Chondrocyte (in vitro differentiated cells): ENCODE results near the gene MOCS1. TPM values are rescaled to one million over a fixed set of nuclear protein-coding genes. Genes with fewer than 3 reads are reported as not detected.
A peak's percentile ranks its signal among the peaks of the same experiment; 100 is the strongest.

Source experiments
- DNase-seq: peaks from one replicate; pipeline ENCODE4 v3.0.0; 2021; ENCODE audit warnings: mixed read lengths, low spot score
- H3K27ac Mint-ChIP-seq: one replicate; pipeline ENCODE4 v1.8.0; 2021; ENCODE audit warnings: mild to moderate bottlenecking, moderate library complexity, mixed read lengths; ENCODE audit not compliant: unreplicated experiment
- H3K27me3 Mint-ChIP-seq: 2 replicates; pipeline ENCODE4 v1.8.0; 2021; ENCODE audit warnings: low read depth, mixed read lengths
- H3K36me3 Mint-ChIP-seq: 2 replicates; pipeline ENCODE4 v1.8.0; 2021; ENCODE audit warnings: low read depth, mixed read lengths
- H3K4me1 Mint-ChIP-seq: 2 replicates; pipeline ENCODE4 v1.8.0; 2021; ENCODE audit warnings: low read depth, mild to moderate bottlenecking, mixed read lengths
- H3K4me3 Mint-ChIP-seq: one replicate; pipeline ENCODE4 v1.8.0; 2021; ENCODE audit warnings: mild to moderate bottlenecking, moderate library complexity, mixed read lengths; ENCODE audit not compliant: unreplicated experiment
- H3K9me3 Mint-ChIP-seq: 2 replicates; pipeline ENCODE4 v1.8.0; 2021; ENCODE audit warnings: low read depth, mixed read lengths
- CTCF ChIP-seq: fragments of 200-600 bp; sonication (generic); IDR thresholded peaks from 2 replicates; pipeline ENCODE4 v1.5.0; 2021; ENCODE audit warnings: antibody characterized with exemption, mild to moderate bottlenecking, moderate library complexity
- total RNA-seq: library from RNA; stranded (reverse); gene quantifications from 3 replicates; pipeline ENCODE4 v1.2.1, GENCODE V29; 2021

MOCS1 gene
- total RNA-seq, 1 donor from 2014 or later, result 35.2 TPM

GRCh38 chr6:39964530-39964929 lies 30.3 kb upstream of the MOCS1 start:
- Mint-ChIP-seq H3K4me3 (no peak overlapping the region), H3K36me3 (peaks cover 2% of the 10 kb centered on the region), H3K4me1 (peaks cover 42% of the 10 kb centered on the region), H3K27me3 (no peaks in the 10 kb centered on the region), H3K27ac (no peak overlapping the region), H3K9me3 (peaks cover 8% of the 10 kb centered on the region)
- DNase-seq, result no peak
- TF ChIP-seq CTCF, result no peak

DNA sequence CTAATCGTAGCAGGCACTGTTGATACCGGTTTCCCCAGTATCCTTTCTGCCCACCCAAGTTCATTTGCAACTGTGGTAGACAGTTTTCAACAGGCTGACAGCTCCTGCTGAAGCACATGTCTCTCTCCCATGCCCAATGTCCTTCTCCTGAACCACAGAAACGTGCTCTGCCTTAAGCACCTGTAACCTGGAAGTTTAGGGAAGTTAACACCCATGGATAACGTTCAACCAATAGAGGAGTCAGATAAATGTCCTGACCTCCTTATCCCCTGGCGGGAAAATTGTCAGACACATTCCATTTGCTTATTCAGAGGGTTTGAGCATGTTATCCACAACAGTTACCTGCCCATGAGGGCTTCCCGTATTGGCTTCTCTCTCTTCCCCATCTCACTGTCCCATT lies 29.8 kb upstream of the MOCS1 start:
- Mint-ChIP-seq H3K27me3 (no peaks in the 10 kb centered on the region), H3K36me3 (peaks cover 2% of the 10 kb centered on the region), H3K9me3 (peaks cover 4% of the 10 kb centered on the region), H3K4me1 (peaks cover 38% of the 10 kb centered on the region), H3K27ac (no peak overlapping the region), H3K4me3 (no peak overlapping the region)
- no peak for TF ChIP-seq CTCF
- no peak for DNase-seq

DNA sequence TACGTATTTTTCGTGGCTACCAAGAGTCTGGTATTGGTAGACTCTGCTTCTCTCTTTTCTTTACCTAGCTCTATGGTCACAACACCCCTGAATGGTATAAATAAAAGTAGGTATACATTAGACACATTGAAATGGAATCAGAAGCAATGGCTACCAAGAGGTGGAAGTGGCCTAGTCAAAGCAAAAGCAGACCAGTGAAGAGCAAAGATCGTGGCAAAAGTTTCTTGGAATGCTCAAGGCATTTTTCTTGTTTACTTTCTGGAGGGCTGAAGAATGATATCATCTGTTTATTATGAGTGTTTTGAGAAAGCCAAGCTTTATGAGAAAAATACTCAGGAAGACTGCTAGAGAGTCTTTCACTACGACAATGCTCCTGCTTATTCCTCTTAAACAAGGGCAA lies 28.6 kb upstream of the MOCS1 start:
- Mint-ChIP-seq H3K27me3 (no peaks in the 10 kb centered on the region), H3K4me3 (no peak overlapping the region), H3K27ac (peak overlapping the region; percentile 60), H3K36me3 (peaks cover 2% of the 10 kb centered on the region), H3K4me1 (peaks cover 31% of the 10 kb centered on the region), H3K9me3 (no peaks in the 10 kb centered on the region)
- no peak for TF ChIP-seq CTCF
- no peak for DNase-seq

DNA sequence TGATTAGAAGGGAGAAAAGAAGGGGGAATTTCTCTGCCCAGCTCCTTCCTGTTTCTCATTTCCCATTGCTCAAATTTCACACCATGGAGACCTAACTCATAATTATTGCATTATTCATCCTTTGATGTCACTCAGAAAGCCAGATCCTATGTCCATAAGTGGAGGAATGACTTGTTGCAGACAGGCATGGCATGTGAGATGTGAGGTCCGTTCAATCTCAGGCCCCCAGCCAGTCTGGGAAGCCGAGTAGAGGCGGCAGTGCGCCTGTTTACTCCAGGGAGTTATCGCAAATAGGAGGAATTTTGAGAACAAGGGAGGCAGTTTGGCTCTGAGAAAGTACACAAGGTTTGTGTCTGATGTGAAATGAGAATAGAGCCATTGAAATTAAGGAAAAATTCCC lies 26.9 kb upstream of the MOCS1 start:
- no peak for TF ChIP-seq CTCF
- peaks cover 2% of the 10 kb centered on the region for H3K36me3 Mint-ChIP-seq
- no peak for DNase-seq
- peaks cover 10% of the 10 kb centered on the region for H3K9me3 Mint-ChIP-seq
- no peaks in the 10 kb centered on the region for H3K27me3 Mint-ChIP-seq
- H3K4me1 Mint-ChIP-seq, result peaks cover 39% of the 10 kb centered on the region
- peak overlapping the region; percentile 58 for H3K4me3 Mint-ChIP-seq
- peak overlapping the region; percentile 99 for H3K27ac Mint-ChIP-seq

GRCh38 chr6:39958947-39959346 lies 24.7 kb upstream of the MOCS1 start:
- H3K27me3 Mint-ChIP-seq, result no peaks in the 10 kb centered on the region
- peaks cover 39% of the 10 kb centered on the region for H3K4me1 Mint-ChIP-seq
- no peak for DNase-seq
- H3K27ac Mint-ChIP-seq, result no peak overlapping the region
- TF ChIP-seq CTCF, result no peak
- H3K4me3 Mint-ChIP-seq, result no peak overlapping the region
- peaks cover 10% of the 10 kb centered on the region for H3K9me3 Mint-ChIP-seq
- peaks cover 2% of the 10 kb centered on the region for H3K36me3 Mint-ChIP-seq
